AG10803 (cell line): ENCODE results near the gene RCCD1.
A peak's percentile ranks its signal among the peaks of the same experiment; 100 is the strongest.

Experiments
- DNase-seq: peaks from one replicate; pipeline ENCODE4 v3.0.0; 2010; ENCODE audit warnings: low read depth
- H3K4me3 ChIP-seq: 2 replicates; pipeline ENCODE4 v1.5.1; 2011; ENCODE audit warnings: mild to moderate bottlenecking, low read length, control low read depth
- CTCF ChIP-seq: conservative IDR thresholded peaks from 2 replicates; pipeline ENCODE4 v1.5.1; 2011; ENCODE audit warnings: mild to moderate bottlenecking, low read length, control low read depth, inconsistent platforms

RCCD1 gene

GRCh38 chr15:90960298-90961091 is 5.8 kb downstream of the RCCD1 start:
- DNase-seq, result peak; percentile 15
- TF ChIP-seq CTCF, result no peak
- H3K4me3 ChIP-seq, result no peak overlapping the region

- no peak for TF ChIP-seq CTCF
- DNase-seq, result no peak
- H3K4me3 ChIP-seq, result no peak overlapping the region
These were observed 7.3 kb downstream of the RCCD1 start for GRCh38 chr15:90962021-90962420.

- no peak for DNase-seq
- H3K4me3 ChIP-seq, result no peak overlapping the region
- no peak for TF ChIP-seq CTCF
These were observed 11.6 kb downstream of the RCCD1 start for GRCh38 chr15:90966262-90966661.

GRCh38 chr15:90967206-90967605 is 12.5 kb downstream of the RCCD1 start:
- no peak for DNase-seq
- H3K4me3 ChIP-seq, result no peak overlapping the region
- no peak for TF ChIP-seq CTCF

GRCh38 chr15:90968434-90968833 is 13.8 kb downstream of the RCCD1 start:
- no peak for TF ChIP-seq CTCF
- no peak for DNase-seq
- no peak overlapping the region for H3K4me3 ChIP-seq

- no peak for TF ChIP-seq CTCF
- no peak overlapping the region for H3K4me3 ChIP-seq
- no peak for DNase-seq
These were observed 15.6 kb downstream of the RCCD1 start for GRCh38 chr15:90970274-90970673.

GRCh38 chr15:90972133-90972532 is 17.4 kb downstream of the RCCD1 start:
- no peak overlapping the region for H3K4me3 ChIP-seq
- no peak for TF ChIP-seq CTCF
- no peak for DNase-seq
